Measurements from ENCODE around the gene EXOSC10.
"Not testable (repeated sequence)": the region's sequence is repeated elsewhere in the genome, so short reads cannot be mapped to it uniquely, and the experiment has no call there.

EXOSC10 gene

GRCh38 chr1:11024154-11024873 is 75.4 kb downstream of the EXOSC10 start:
- in situ Hi-C loops (cut with MboI; ENCODE audit: low sequenced_read_pairs, unreplicated experiment), result no loop called here
- DNase-seq (ENCODE audit: low spot score), result no peak
- no peak for TF ChIP-seq CTCF (IDR thresholded peaks at IDR 0.05; ENCODE audit: borderline replicate concordance, control extremely low read depth, extremely low read depth, insufficient read depth, missing control alignments)

GRCh38 chr1:11023201-11023600 is 76.5 kb downstream of the EXOSC10 start:
- DNase-seq (ENCODE audit: low spot score), result no peak

GRCh38 chr1:11019971-11020370 is 79.7 kb downstream of the EXOSC10 start:
- DNase-seq (ENCODE audit: low spot score), result no peak
- in situ Hi-C loops (cut with MboI; ENCODE audit: low sequenced_read_pairs, unreplicated experiment), result no loop called here
- no peak for TF ChIP-seq CTCF (IDR thresholded peaks at IDR 0.05; ENCODE audit: borderline replicate concordance, control extremely low read depth, extremely low read depth, insufficient read depth, missing control alignments)

More at GRCh38 chr1:11023201-11023600, 76.5 kb downstream of the EXOSC10 start:
- no peak for TF ChIP-seq CTCF (IDR thresholded peaks at IDR 0.05; ENCODE audit: borderline replicate concordance, control extremely low read depth, extremely low read depth, insufficient read depth, missing control alignments)
- in situ Hi-C loops (cut with MboI; ENCODE audit: low sequenced_read_pairs, unreplicated experiment), result no loop called here

- in situ Hi-C loops (cut with MboI; ENCODE audit: low sequenced_read_pairs, unreplicated experiment); DNase-seq (ENCODE audit: low spot score): not testable (repeated sequence)
Observed at GRCh38 chr1:11019358-11019757, 80.3 kb downstream of the EXOSC10 start.

Measured in GM13976 (cell line).